ENCODE measurements around the gene RPL18.
"Not testable (repeated sequence)": the region's sequence is repeated elsewhere in the genome, so short reads cannot be mapped to it uniquely, and the experiment has no call there.

RPL18 gene

GRCh38 chr19:48644355-48644754 lies 25.4 kb upstream of the RPL18 start:
- no peak for DNase-seq (ENCODE audit: low read depth)

- no peak for DNase-seq (ENCODE audit: low read depth)
These were observed 23.9 kb upstream of the RPL18 start for GRCh38 chr19:48642862-48643261.

- no peak for DNase-seq (ENCODE audit: low read depth)
These were observed 22.9 kb upstream of the RPL18 start for GRCh38 chr19:48641850-48642249.

GRCh38 chr19:48639483-48640375 lies 20.8 kb upstream of the RPL18 start:
- no peak for DNase-seq (ENCODE audit: low read depth)

GRCh38 chr19:48638831-48639381 lies 19.9 kb upstream of the RPL18 start:
- DNase-seq (ENCODE audit: low read depth), result no peak

- peak; percentile 68 for DNase-seq (ENCODE audit: low read depth)
These were observed 19.2 kb upstream of the RPL18 start for GRCh38 chr19:48637948-48638830.

GRCh38 chr19:48637449-48637947 lies 18.5 kb upstream of the RPL18 start:
- peak; percentile 99 for DNase-seq (ENCODE audit: low read depth)

GRCh38 chr19:48636859-48637448 lies 18.0 kb upstream of the RPL18 start, which contains the start of gene DBP:
TSS of gene DBP (minus strand) at chr19:48637379. CDS start at chr19:48636994, 385 bp downstream.
- DNase-seq (ENCODE audit: low read depth), result no peak

- DNase-seq (ENCODE audit: low read depth), result no peak
These were observed 17.2 kb upstream of the RPL18 start for GRCh38 chr19:48635966-48636858.

GRCh38 chr19:48635263-48635965 lies 16.4 kb upstream of the RPL18 start:
- DNase-seq (ENCODE audit: low read depth), result peak; percentile 69

GRCh38 chr19:48634424-48635262 lies 15.7 kb upstream of the RPL18 start:
- DNase-seq (ENCODE audit: low read depth), result peak; percentile 84

- no peak for DNase-seq (ENCODE audit: low read depth)
These were observed 15.0 kb upstream of the RPL18 start for GRCh38 chr19:48634036-48634342.

- no peak for DNase-seq (ENCODE audit: low read depth)
These were observed 14.4 kb upstream of the RPL18 start for GRCh38 chr19:48633148-48634035.

GRCh38 chr19:48632692-48633147 lies 13.7 kb upstream of the RPL18 start:
- DNase-seq (ENCODE audit: low read depth), result no peak

- DNase-seq (ENCODE audit: low read depth), result not testable (repeated sequence)
These were observed 13.3 kb upstream of the RPL18 start for GRCh38 chr19:48632286-48632685.

GRCh38 chr19:48631225-48631624 lies 12.2 kb upstream of the RPL18 start:
- no peak for DNase-seq (ENCODE audit: low read depth)

- DNase-seq (ENCODE audit: low read depth), result no peak
These were observed 11.5 kb upstream of the RPL18 start for GRCh38 chr19:48630296-48631063.
